Amniotic stem cell (primary cell): ENCODE results near the gene LSM11.

Experiments
- DNase-seq: peaks from one replicate; lab custom pipeline; 2025; lab: John Stamatoyannopoulos, UW

The LSM11 gene

GRCh38 chr5:157772127-157772526 lies 28.6 kb downstream of the LSM11 start:
- DNase-seq = no peak

- DNase-seq = no peak
Observed at GRCh38 chr5:157778121-157778805, 34.8 kb downstream of the LSM11 start.

- no peak for DNase-seq
Observed at GRCh38 chr5:157779221-157779620, 35.7 kb downstream of the LSM11 start.

- no peak for DNase-seq
Observed at GRCh38 chr5:157785801-157786200, 42.3 kb downstream of the LSM11 start.

DNA sequence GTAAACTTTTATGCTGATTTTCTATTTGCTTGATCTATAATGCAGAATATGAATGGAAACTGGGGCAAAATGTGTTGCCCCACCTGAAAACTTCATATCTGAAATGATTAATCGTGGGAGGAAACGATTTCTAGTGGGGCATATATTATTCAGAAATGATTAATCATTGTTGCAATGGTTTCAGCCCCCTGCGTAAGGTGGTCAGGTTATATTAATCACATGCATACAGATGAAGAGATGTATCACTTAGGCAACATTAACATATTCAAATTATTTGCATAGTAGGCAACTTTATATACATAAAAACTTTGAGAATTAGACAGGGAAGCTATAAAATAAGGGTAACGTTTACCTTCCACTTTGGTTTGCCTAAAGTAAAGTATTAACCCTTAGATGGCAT lies 49.8 kb downstream of the LSM11 start:
- no peak for DNase-seq

- DNase-seq = no peak
Observed at GRCh38 chr5:157799578-157799977, 56.1 kb downstream of the LSM11 start.

- no peak for DNase-seq
Observed at GRCh38 chr5:157800137-157800536, 56.6 kb downstream of the LSM11 start.

DNA sequence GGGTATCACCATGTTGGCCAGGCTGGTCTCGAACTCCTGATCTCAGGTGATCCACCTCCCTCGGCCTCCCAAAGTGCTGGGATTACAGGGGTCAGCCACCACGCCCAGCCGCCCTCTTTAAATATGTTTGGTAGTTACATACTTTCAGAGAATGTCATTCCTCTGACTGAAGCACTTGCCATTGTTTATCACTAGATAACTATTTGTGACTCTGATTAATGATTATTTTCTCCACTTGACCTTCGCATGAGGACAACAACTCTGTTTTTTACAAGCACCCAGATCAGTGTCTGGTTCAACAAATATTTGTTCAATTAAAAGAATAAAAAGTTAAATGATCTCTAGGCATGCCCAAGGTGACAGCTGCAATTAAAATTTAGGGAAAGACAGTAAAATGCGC lies 59.2 kb downstream of the LSM11 start:
- DNase-seq = no peak

GRCh38 chr5:157808043-157808442 lies 64.5 kb downstream of the LSM11 start:
- DNase-seq = no peak
